Hepatocyte (in vitro differentiated cells): ENCODE measurements around the gene RBFOX1. TPM values are rescaled to one million over a fixed set of nuclear protein-coding genes. Genes with fewer than 3 reads are reported as not detected.

ENCODE experiments used
- DNase-seq: peaks from one replicate; pipeline ENCODE4 v3.0.0-alpha.2; 2016; ENCODE audit warnings: low spot score
- H2AFZ ChIP-seq: fragments of 200-600 bp; sonication (generic); 2 replicates; pipeline ENCODE4 v1.6.0; 2016; ENCODE audit warnings: antibody characterized with exemption, mild to moderate bottlenecking
- H3K27ac ChIP-seq: fragments of 200-600 bp; sonication (generic); 2 replicates; pipeline ENCODE4 v1.5.1; 2016; ENCODE audit warnings: mild to moderate bottlenecking
- H3K27me3 ChIP-seq: fragments of 200-600 bp; sonication (generic); 2 replicates; pipeline ENCODE4 v1.6.1; 2016
- H3K36me3 ChIP-seq: fragments of 200-600 bp; sonication (generic); replicated peaks from 2 replicates; pipeline ENCODE4 v1.5.1; 2016; ENCODE audit warnings: low read depth; ENCODE audit not compliant: insufficient read depth
- H3K4me1 ChIP-seq: fragments of 200-600 bp; sonication (generic); 2 replicates; pipeline ENCODE4 v1.5.1; 2016; ENCODE audit warnings: mild to moderate bottlenecking, moderate library complexity; ENCODE audit not compliant: insufficient read depth
- H3K4me2 ChIP-seq: fragments of 200-600 bp; sonication (generic); 2 replicates; pipeline ENCODE4 v1.6.0; 2016
- H3K4me3 ChIP-seq: fragments of 200-600 bp; sonication (generic); 2 replicates; pipeline ENCODE4 v1.5.1; 2016; ENCODE audit warnings: mild to moderate bottlenecking
- H3K79me2 ChIP-seq: fragments of 200-600 bp; sonication (generic); 2 replicates; pipeline ENCODE4 v1.6.0; 2017; ENCODE audit warnings: mild to moderate bottlenecking
- H3K9me2 ChIP-seq: fragments of 200-600 bp; sonication (generic); replicated peaks from 2 replicates; pipeline ENCODE4 v1.6.0; 2017; ENCODE audit warnings: mild to moderate bottlenecking; ENCODE audit not compliant: insufficient read depth
- H3K9me3 ChIP-seq: fragments of 200-600 bp; sonication (generic); 2 replicates; pipeline ENCODE4 v1.5.1; 2016; ENCODE audit warnings: low read depth, mild to moderate bottlenecking
- H4K20me1 ChIP-seq: fragments of 200-600 bp; sonication (generic); 2 replicates; pipeline ENCODE4 v1.6.0; 2016; ENCODE audit warnings: mild to moderate bottlenecking; ENCODE audit not compliant: insufficient read depth, poor library complexity, severe bottlenecking
- EZH2 ChIP-seq: fragments of 200-600 bp; sonication (generic); IDR thresholded peaks from 2 replicates; pipeline ENCODE4 v1.6.1; 2016; ENCODE audit warnings: antibody characterized with exemption, mild to moderate bottlenecking, borderline replicate concordance
- EZH2phosphoT487 ChIP-seq: fragments of 200-600 bp; sonication (generic); IDR thresholded peaks from one replicate; pipeline ENCODE4 v1.6.1; 2018; ENCODE audit warnings: antibody characterized with exemption, mild to moderate bottlenecking, low read depth, moderate library complexity; ENCODE audit not compliant: unreplicated experiment, severe bottlenecking
- WGBS: methylation state at CpG from one replicate; pipeline ENCODE4 v1.1.6; 2016; ENCODE audit warnings: low lambda C conversion rate; ENCODE audit errors: missing lambda C conversion rate; 5-methylcytosine and 5-hydroxymethylcytosine counted together
- polyA plus RNA-seq: library from polyadenylated mRNA; unstranded; fragments of >200 nt; fragmentation: Nextera tagmentation; extraction: Ambion mirVana; gene quantifications from 2 replicates; pipeline ENCODE4 v1.2.1, GENCODE V29; 2016
- total RNA-seq: library from RNA; depleted of rRNA; stranded (reverse); fragments of >200 nt; gene quantifications from 2 replicates; pipeline ENCODE4 v1.2.3, GENCODE V29; 2014
- TF ChIP-seq, protein P1 (sequence below): fragments of 200-600 bp; sonication (generic); IDR thresholded peaks from 2 replicates; pipeline ENCODE4 v1.5.1; 2016; ENCODE audit warnings: antibody characterized with exemption, mild to moderate bottlenecking; ENCODE audit not compliant: poor library complexity

The RBFOX1 gene
- total and polyA plus RNA-seq, 2 experiments from 2014 or later: 1.00 to 1.2 TPM

DNA sequence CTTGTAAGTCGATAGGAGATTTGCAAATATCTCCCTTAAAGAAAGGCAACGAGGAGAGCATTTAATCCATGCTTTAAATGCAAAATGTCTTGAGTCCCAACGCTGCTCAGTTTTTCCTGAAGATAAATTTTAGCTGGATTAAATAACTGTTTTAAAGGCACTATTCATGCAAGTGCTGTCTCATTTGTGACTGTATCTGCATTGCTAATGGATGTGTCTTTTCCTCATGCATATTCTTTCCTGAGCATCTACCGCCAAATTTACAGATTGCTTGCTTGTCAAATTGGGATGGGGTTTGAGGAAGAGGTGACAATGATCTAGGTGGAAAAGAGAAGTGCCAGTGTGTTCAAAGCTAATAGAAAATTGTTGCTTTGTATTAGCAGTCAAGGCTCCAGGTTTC is 106.9 kb downstream of the RBFOX1 start:
- H3K9me2 ChIP-seq: no peaks in the 10 kb centered on the region
- H2AFZ ChIP-seq: no peak overlapping the region
- H3K27me3 ChIP-seq: no peaks in the 10 kb centered on the region
- no peak overlapping the region for H3K4me2 ChIP-seq
- no peaks in the 10 kb centered on the region for H3K9me3 ChIP-seq
- no peak for DNase-seq
- TF ChIP-seq, protein P1, sequence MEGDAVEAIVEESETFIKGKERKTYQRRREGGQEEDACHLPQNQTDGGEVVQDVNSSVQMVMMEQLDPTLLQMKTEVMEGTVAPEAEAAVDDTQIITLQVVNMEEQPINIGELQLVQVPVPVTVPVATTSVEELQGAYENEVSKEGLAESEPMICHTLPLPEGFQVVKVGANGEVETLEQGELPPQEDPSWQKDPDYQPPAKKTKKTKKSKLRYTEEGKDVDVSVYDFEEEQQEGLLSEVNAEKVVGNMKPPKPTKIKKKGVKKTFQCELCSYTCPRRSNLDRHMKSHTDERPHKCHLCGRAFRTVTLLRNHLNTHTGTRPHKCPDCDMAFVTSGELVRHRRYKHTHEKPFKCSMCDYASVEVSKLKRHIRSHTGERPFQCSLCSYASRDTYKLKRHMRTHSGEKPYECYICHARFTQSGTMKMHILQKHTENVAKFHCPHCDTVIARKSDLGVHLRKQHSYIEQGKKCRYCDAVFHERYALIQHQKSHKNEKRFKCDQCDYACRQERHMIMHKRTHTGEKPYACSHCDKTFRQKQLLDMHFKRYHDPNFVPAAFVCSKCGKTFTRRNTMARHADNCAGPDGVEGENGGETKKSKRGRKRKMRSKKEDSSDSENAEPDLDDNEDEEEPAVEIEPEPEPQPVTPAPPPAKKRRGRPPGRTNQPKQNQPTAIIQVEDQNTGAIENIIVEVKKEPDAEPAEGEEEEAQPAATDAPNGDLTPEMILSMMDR: no peak
- no peak for TF ChIP-seq EZH2
- no peaks in the 10 kb centered on the region for H4K20me1 ChIP-seq
- H3K4me3 ChIP-seq: no peak overlapping the region
- H3K79me2 ChIP-seq: no peaks in the 10 kb centered on the region
- H3K36me3 ChIP-seq: no peaks in the 10 kb centered on the region
- no peak overlapping the region for H3K27ac ChIP-seq
- no peaks in the 10 kb centered on the region for H3K4me1 ChIP-seq
- 69% methylated on average over 4 of the region's 4 CpGs for WGBS

DNA sequence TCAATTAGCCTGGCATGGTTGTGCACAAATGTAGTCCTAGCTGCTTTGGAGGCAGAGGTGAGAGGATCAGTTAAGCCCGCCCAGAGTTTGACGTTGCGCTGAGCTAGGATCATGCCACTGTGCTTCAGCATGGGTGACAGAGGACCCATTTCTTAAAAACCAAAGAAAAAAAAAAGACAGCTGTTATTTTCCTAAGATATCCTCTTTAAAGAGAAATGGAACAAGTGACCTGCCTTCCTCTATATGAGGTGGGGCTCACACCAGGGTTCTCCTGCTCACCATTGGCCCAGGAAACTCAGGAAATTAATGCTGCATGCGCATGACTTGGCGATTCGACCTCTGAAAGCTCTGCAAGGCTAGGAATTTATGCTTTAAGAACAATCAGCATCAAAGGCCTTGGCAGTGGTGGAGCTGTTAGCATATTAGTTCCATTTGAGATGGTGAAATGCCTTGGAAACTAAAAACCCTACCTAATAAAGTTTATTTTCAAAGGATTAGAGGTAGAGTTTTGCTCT is 108.3 kb downstream of the RBFOX1 start:
- no peak for TF ChIP-seq EZH2
- TF ChIP-seq, protein P1: no peak
- Histone ChIP-seq H2AFZ (no peak overlapping the region), H3K36me3 (no peaks in the 10 kb centered on the region), H3K27me3 (no peaks in the 10 kb centered on the region), H3K27ac (no peak overlapping the region), H3K4me1 (no peaks in the 10 kb centered on the region), H3K9me3 (no peaks in the 10 kb centered on the region), H3K79me2 (no peaks in the 10 kb centered on the region), H4K20me1 (no peaks in the 10 kb centered on the region), H3K4me2 (no peak overlapping the region), H3K4me3 (no peak overlapping the region), H3K9me2 (no peaks in the 10 kb centered on the region)
- WGBS: 82% methylated on average over 6 of the region's 6 CpGs
- DNase-seq: no peak

DNA sequence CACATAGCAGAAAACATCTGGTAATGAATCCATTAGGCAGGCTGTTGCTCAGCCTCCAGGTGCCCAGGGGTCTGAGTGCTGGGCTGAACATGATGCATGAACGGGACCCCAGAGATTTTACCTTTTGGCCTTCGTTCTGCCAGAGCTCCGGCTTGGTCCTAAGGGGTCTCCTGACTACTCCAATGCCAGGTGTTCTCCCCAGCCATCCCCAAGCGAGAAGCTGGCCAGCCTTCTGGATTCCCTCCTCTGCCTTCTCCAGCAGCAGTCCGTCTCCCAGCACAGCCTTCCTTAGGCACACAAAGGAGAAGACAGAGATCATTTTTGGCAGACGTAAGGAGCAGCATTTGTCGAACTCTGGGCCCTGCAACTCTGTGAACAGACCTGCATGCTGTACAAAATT is 109.4 kb downstream of the RBFOX1 start:
- Histone ChIP-seq H3K4me1 (no peaks in the 10 kb centered on the region), H4K20me1 (no peaks in the 10 kb centered on the region), H3K36me3 (no peaks in the 10 kb centered on the region), H3K9me3 (no peaks in the 10 kb centered on the region), H3K79me2 (no peaks in the 10 kb centered on the region), H2AFZ (no peak overlapping the region), H3K9me2 (no peaks in the 10 kb centered on the region), H3K27me3 (no peaks in the 10 kb centered on the region), H3K4me2 (no peak overlapping the region), H3K27ac (no peak overlapping the region), H3K4me3 (no peak overlapping the region)
- TF ChIP-seq EZH2: no peak
- TF ChIP-seq EZH2phosphoT487: no peak
- TF ChIP-seq, protein P1: no peak
- WGBS: 78% methylated on average over 7 of the region's 7 CpGs
- DNase-seq: no peak

DNA sequence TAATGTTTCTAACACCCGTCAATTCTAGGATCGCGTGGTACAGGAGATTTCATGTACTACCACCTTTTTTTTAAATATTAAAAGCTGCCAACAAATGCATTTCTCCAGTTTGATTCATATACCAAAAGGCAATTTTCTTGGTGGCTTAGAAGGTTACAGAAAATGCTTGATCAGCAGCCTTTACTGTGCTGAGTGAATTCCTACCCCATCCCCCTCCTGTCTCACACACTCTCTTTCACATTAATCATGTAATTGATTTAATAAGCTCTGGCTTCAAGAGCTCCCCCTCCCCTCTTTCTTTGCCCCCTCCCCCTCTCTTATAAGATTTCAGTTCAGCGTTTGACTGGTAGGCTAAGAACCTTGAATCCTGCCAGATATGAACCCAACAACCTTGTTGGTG is 110.5 kb downstream of the RBFOX1 start:
- Histone ChIP-seq H3K9me2 (no peaks in the 10 kb centered on the region), H2AFZ (no peak overlapping the region), H3K9me3 (no peaks in the 10 kb centered on the region), H3K36me3 (no peaks in the 10 kb centered on the region), H3K4me3 (no peak overlapping the region), H3K4me1 (no peaks in the 10 kb centered on the region), H3K27me3 (no peaks in the 10 kb centered on the region), H3K79me2 (no peaks in the 10 kb centered on the region), H3K27ac (no peak overlapping the region), H4K20me1 (no peaks in the 10 kb centered on the region), H3K4me2 (no peak overlapping the region)
- WGBS: 89% methylated on average over 4 of the region's 4 CpGs
- TF ChIP-seq, protein P1: no peak
- TF ChIP-seq EZH2phosphoT487 (no peak), EZH2 (no peak)
- no peak for DNase-seq
